ENCODE data around the gene APOBEC3H.
"Not testable (repeated sequence)": the region's sequence is repeated elsewhere in the genome, so short reads cannot be mapped to it uniquely, and the experiment has no call there.

The APOBEC3H gene

GRCh38 chr22:39097098-39098020, at the start of gene APOBEC3H:
Gene APOBEC3H (plus strand): TSS chr22:39097244. CDS start chr22:39100279, 3,035 bp downstream.
- no peaks in the 10 kb centered on the region for H3K36me3 ChIP-seq (ENCODE audit: insufficient read depth, low read length)
- no peak within 1 kb of the TSS for H3K4me3 ChIP-seq (ENCODE audit: low read length)
- H3K27me3 ChIP-seq (ENCODE audit: insufficient read depth, low read length): peaks cover 3% of the 10 kb centered on the region
- no peak within 1 kb of the TSS for H2AFZ ChIP-seq (ENCODE audit: low read depth, low read length)
- H3K4me1 ChIP-seq (ENCODE audit: insufficient read depth, low read length): no peaks in the 10 kb centered on the region
- no peaks in the 10 kb centered on the region for H3K9me3 ChIP-seq (ENCODE audit: low read length)

- not testable (repeated sequence) for H3K27me3 ChIP-seq (ENCODE audit: insufficient read depth, low read length); H3K9me3 ChIP-seq (ENCODE audit: low read length); H3K4me3 ChIP-seq (ENCODE audit: low read length); H3K36me3 ChIP-seq (ENCODE audit: insufficient read depth, low read length); H2AFZ ChIP-seq (ENCODE audit: low read depth, low read length); H3K4me1 ChIP-seq (ENCODE audit: insufficient read depth, low read length)
These were observed 47.6 kb upstream of the APOBEC3H start for GRCh38 chr22:39049486-39049885.

GRCh38 chr22:39051844-39052495, 45.1 kb upstream of the APOBEC3H start:
- H3K27me3 ChIP-seq (ENCODE audit: insufficient read depth, low read length); H2AFZ ChIP-seq (ENCODE audit: low read depth, low read length); H3K9me3 ChIP-seq (ENCODE audit: low read length); H3K36me3 ChIP-seq (ENCODE audit: insufficient read depth, low read length); H3K4me3 ChIP-seq (ENCODE audit: low read length); H3K4me1 ChIP-seq (ENCODE audit: insufficient read depth, low read length): not testable (repeated sequence)

- Histone ChIP-seq H3K36me3 (ENCODE audit: insufficient read depth, low read length) (no peaks in the 10 kb centered on the region), H3K9me3 (ENCODE audit: low read length) (no peaks in the 10 kb centered on the region), H3K4me3 (ENCODE audit: low read length) (no peak overlapping the region), H3K4me1 (ENCODE audit: insufficient read depth, low read length) (no peaks in the 10 kb centered on the region), H3K27me3 (ENCODE audit: insufficient read depth, low read length) (peaks cover 6% of the 10 kb centered on the region), H2AFZ (ENCODE audit: low read depth, low read length) (no peak overlapping the region)
These were observed 41.4 kb upstream of the APOBEC3H start for GRCh38 chr22:39055658-39056057.

GRCh38 chr22:39061290-39061689, 35.8 kb upstream of the APOBEC3H start:
- H3K4me1 ChIP-seq (ENCODE audit: insufficient read depth, low read length); H3K27me3 ChIP-seq (ENCODE audit: insufficient read depth, low read length); H3K36me3 ChIP-seq (ENCODE audit: insufficient read depth, low read length); H2AFZ ChIP-seq (ENCODE audit: low read depth, low read length); H3K4me3 ChIP-seq (ENCODE audit: low read length); H3K9me3 ChIP-seq (ENCODE audit: low read length): not testable (repeated sequence)

GRCh38 chr22:39061951-39062350, 35.1 kb upstream of the APOBEC3H start:
- not testable (repeated sequence) for H3K4me3 ChIP-seq (ENCODE audit: low read length); H3K36me3 ChIP-seq (ENCODE audit: insufficient read depth, low read length); H3K4me1 ChIP-seq (ENCODE audit: insufficient read depth, low read length); H3K9me3 ChIP-seq (ENCODE audit: low read length); H2AFZ ChIP-seq (ENCODE audit: low read depth, low read length)
- peaks cover 15% of the 10 kb centered on the region for H3K27me3 ChIP-seq (ENCODE audit: insufficient read depth, low read length)

GRCh38 chr22:39063904-39064303, 33.1 kb upstream of the APOBEC3H start:
- H2AFZ ChIP-seq (ENCODE audit: low read depth, low read length); H3K4me1 ChIP-seq (ENCODE audit: insufficient read depth, low read length); H3K36me3 ChIP-seq (ENCODE audit: insufficient read depth, low read length); H3K4me3 ChIP-seq (ENCODE audit: low read length); H3K9me3 ChIP-seq (ENCODE audit: low read length): not testable (repeated sequence)
- peaks cover 15% of the 10 kb centered on the region for H3K27me3 ChIP-seq (ENCODE audit: insufficient read depth, low read length)

GRCh38 chr22:39066442-39067276, 30.4 kb upstream of the APOBEC3H start:
- H3K4me3 ChIP-seq (ENCODE audit: low read length); H3K9me3 ChIP-seq (ENCODE audit: low read length); H3K4me1 ChIP-seq (ENCODE audit: insufficient read depth, low read length); H2AFZ ChIP-seq (ENCODE audit: low read depth, low read length); H3K36me3 ChIP-seq (ENCODE audit: insufficient read depth, low read length): not testable (repeated sequence)
- peaks cover 12% of the 10 kb centered on the region for H3K27me3 ChIP-seq (ENCODE audit: insufficient read depth, low read length)

GRCh38 chr22:39068033-39068785, 28.8 kb upstream of the APOBEC3H start:
- peaks cover 10% of the 10 kb centered on the region for H3K27me3 ChIP-seq (ENCODE audit: insufficient read depth, low read length)
- H3K36me3 ChIP-seq (ENCODE audit: insufficient read depth, low read length): no peaks in the 10 kb centered on the region
- no peak overlapping the region for H3K4me3 ChIP-seq (ENCODE audit: low read length)
- no peak overlapping the region for H2AFZ ChIP-seq (ENCODE audit: low read depth, low read length)
- H3K9me3 ChIP-seq (ENCODE audit: low read length): no peaks in the 10 kb centered on the region
- no peaks in the 10 kb centered on the region for H3K4me1 ChIP-seq (ENCODE audit: insufficient read depth, low read length)

GRCh38 chr22:39070186-39070585, 26.9 kb upstream of the APOBEC3H start:
- no peaks in the 10 kb centered on the region for H3K36me3 ChIP-seq (ENCODE audit: insufficient read depth, low read length)
- H2AFZ ChIP-seq (ENCODE audit: low read depth, low read length): no peak overlapping the region
- H3K4me1 ChIP-seq (ENCODE audit: insufficient read depth, low read length): no peaks in the 10 kb centered on the region
- H3K9me3 ChIP-seq (ENCODE audit: low read length): no peaks in the 10 kb centered on the region
- H3K27me3 ChIP-seq (ENCODE audit: insufficient read depth, low read length): peaks cover 10% of the 10 kb centered on the region
- H3K4me3 ChIP-seq (ENCODE audit: low read length): no peak overlapping the region

- H3K4me3 ChIP-seq (ENCODE audit: low read length); H3K4me1 ChIP-seq (ENCODE audit: insufficient read depth, low read length); H3K36me3 ChIP-seq (ENCODE audit: insufficient read depth, low read length); H3K27me3 ChIP-seq (ENCODE audit: insufficient read depth, low read length); H3K9me3 ChIP-seq (ENCODE audit: low read length); H2AFZ ChIP-seq (ENCODE audit: low read depth, low read length): not testable (repeated sequence)
These were observed 24.5 kb upstream of the APOBEC3H start for GRCh38 chr22:39072581-39072981.

GRCh38 chr22:39073981-39074380, 23.1 kb upstream of the APOBEC3H start:
- no peak overlapping the region for H3K4me3 ChIP-seq (ENCODE audit: low read length)
- H3K27me3 ChIP-seq (ENCODE audit: insufficient read depth, low read length): peaks cover 4% of the 10 kb centered on the region
- H3K9me3 ChIP-seq (ENCODE audit: low read length): no peaks in the 10 kb centered on the region
- H3K36me3 ChIP-seq (ENCODE audit: insufficient read depth, low read length): no peaks in the 10 kb centered on the region
- H2AFZ ChIP-seq (ENCODE audit: low read depth, low read length): no peak overlapping the region
- no peaks in the 10 kb centered on the region for H3K4me1 ChIP-seq (ENCODE audit: insufficient read depth, low read length)

Measured in neuron (in vitro differentiated cells).